ENCODE data around the gene MRS2.
"Not testable (repeated sequence)": the region's sequence is repeated elsewhere in the genome, so short reads cannot be mapped to it uniquely, and the experiment has no call there.

Gene MRS2

GRCh38 chr6:24359640-24360454 is 42.9 kb upstream of the MRS2 start:
- TF ChIP-seq, protein P1, sequence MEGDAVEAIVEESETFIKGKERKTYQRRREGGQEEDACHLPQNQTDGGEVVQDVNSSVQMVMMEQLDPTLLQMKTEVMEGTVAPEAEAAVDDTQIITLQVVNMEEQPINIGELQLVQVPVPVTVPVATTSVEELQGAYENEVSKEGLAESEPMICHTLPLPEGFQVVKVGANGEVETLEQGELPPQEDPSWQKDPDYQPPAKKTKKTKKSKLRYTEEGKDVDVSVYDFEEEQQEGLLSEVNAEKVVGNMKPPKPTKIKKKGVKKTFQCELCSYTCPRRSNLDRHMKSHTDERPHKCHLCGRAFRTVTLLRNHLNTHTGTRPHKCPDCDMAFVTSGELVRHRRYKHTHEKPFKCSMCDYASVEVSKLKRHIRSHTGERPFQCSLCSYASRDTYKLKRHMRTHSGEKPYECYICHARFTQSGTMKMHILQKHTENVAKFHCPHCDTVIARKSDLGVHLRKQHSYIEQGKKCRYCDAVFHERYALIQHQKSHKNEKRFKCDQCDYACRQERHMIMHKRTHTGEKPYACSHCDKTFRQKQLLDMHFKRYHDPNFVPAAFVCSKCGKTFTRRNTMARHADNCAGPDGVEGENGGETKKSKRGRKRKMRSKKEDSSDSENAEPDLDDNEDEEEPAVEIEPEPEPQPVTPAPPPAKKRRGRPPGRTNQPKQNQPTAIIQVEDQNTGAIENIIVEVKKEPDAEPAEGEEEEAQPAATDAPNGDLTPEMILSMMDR (IDR thresholded peaks at IDR 0.05) = peak; percentile 47
- DNase-seq (ENCODE audit: low spot score) = peak; percentile 77
- Histone ChIP-seq H3K27ac (no peak overlapping the region), H3K4me3 (peak overlapping the region; percentile 67)

- not testable (repeated sequence) for DNase-seq (ENCODE audit: low spot score); H3K4me3 ChIP-seq; H3K27ac ChIP-seq
Observed at GRCh38 chr6:24362363-24362762, 40.4 kb upstream of the MRS2 start.

- H3K27ac ChIP-seq; DNase-seq (ENCODE audit: low spot score); H3K4me3 ChIP-seq: not testable (repeated sequence)
Observed at GRCh38 chr6:24365103-24365633, 37.6 kb upstream of the MRS2 start.

DNA sequence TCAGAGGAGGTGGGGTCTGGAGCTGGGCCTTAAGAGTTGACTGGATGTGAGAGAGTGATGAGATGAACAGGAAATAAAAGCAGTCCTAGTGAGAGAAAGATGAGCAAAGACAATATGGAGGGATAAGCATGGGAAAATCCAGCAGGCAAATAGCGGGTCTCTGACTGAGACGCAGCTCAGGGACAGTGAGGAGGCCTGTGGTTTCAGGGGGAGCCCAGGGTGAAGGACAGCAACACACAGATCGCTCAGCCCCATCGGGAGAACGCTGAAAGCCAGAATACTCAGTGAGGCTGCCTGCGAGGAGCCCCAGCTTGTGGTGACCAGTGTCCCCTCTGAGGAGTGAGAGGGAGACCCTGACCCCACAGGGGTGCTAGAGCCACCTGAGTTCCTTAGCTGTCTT is 28.1 kb upstream of the MRS2 start:
- TF ChIP-seq, protein P1 (IDR thresholded peaks at IDR 0.05) = no peak
- DNase-seq (ENCODE audit: low spot score) = no peak
- H3K4me3 ChIP-seq = no peak overlapping the region
- H3K27ac ChIP-seq = no peak overlapping the region

DNA sequence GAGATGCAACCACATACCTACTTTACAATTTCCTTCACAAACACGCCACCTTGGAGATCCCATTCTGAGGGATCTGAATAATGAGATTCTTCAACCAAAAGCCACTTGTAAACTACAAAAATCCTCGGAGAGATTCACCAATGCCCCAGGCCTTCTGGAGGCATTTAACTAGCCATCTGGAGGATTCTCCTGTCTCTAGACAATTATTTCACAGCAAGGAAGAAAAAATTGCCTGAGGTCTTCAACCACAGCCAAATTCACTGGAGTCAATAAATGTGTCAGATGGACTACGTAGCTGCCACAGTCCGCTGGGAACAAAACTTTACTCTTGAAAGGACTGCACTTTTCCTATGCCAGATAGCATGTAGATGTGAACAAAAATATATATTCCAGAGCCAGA is 25.9 kb upstream of the MRS2 start:
- TF ChIP-seq, protein P1 (IDR thresholded peaks at IDR 0.05) = no peak
- H3K27ac ChIP-seq = no peak overlapping the region
- no peak for DNase-seq (ENCODE audit: low spot score)
- no peak overlapping the region for H3K4me3 ChIP-seq

- no peak for DNase-seq (ENCODE audit: low spot score)
- H3K27ac ChIP-seq = no peak overlapping the region
- no peak overlapping the region for H3K4me3 ChIP-seq
- TF ChIP-seq, protein P1 (IDR thresholded peaks at IDR 0.05) = no peak
Observed at GRCh38 chr6:24378473-24379097, 24.2 kb upstream of the MRS2 start.

- H3K4me3 ChIP-seq = no peak overlapping the region
- TF ChIP-seq, protein P1 (IDR thresholded peaks at IDR 0.05) = no peak
- no peak for DNase-seq (ENCODE audit: low spot score)
- no peak overlapping the region for H3K27ac ChIP-seq
Observed at GRCh38 chr6:24381476-24382219, 21.1 kb upstream of the MRS2 start.
